Stimulated activated CD4-positive, alpha-beta T cell treated with anti-CD3 and anti-CD28 coated beads, Interleukin-4, amount 100 ng/mL, for 4 hours (primary cell): ENCODE results near the gene ZDHHC11B.

Experiments used
- DNase-seq, 2 experiments: peaks; one replicate each; pipeline ENCODE4 v3.0.0-alpha.2; 2020

ZDHHC11B gene

DNA sequence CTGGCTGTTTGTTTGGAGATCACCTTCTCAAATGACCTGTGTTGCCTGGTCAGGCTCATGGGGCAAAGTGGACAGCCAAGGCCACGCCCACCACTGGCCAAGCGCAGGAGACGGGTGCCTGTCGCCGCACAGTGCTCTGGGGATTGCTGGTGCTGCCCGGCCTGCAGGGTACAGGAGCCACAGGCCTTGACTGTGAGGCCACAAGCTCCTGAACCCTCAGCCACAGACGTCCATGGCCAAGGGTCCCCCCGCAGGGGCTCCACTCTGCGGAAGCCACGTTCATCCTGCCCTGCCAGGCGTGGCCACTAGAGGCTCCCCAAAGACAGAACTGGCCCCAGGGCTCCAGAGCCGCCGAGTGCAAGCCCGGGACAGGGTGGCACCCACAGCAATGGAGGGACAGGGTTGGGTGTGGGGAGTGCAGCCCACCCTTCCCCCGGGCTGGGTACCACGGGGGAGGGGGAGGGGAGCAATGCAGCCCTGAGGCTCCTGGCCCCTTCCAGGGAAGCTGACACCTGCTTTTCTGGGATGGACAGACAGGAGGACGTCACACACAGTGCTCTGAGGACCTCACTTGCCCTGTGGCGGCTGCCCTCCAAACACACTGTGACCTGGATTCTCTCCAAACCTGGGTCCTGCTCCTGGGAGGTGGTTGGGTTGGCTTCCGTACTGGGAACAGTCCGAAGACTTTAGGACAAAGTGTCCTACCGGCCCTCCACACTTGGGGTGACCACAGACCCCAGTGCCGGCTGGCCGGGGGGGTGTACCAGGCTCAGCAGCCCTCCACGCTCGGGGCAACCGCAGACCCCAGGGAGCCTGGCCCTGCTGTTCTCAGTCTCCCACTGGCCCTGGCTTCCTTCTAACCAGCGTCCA lies 112.8 kb downstream of the ZDHHC11B start:
- peak; percentile 52 to 62 for DNase-seq

DNA sequence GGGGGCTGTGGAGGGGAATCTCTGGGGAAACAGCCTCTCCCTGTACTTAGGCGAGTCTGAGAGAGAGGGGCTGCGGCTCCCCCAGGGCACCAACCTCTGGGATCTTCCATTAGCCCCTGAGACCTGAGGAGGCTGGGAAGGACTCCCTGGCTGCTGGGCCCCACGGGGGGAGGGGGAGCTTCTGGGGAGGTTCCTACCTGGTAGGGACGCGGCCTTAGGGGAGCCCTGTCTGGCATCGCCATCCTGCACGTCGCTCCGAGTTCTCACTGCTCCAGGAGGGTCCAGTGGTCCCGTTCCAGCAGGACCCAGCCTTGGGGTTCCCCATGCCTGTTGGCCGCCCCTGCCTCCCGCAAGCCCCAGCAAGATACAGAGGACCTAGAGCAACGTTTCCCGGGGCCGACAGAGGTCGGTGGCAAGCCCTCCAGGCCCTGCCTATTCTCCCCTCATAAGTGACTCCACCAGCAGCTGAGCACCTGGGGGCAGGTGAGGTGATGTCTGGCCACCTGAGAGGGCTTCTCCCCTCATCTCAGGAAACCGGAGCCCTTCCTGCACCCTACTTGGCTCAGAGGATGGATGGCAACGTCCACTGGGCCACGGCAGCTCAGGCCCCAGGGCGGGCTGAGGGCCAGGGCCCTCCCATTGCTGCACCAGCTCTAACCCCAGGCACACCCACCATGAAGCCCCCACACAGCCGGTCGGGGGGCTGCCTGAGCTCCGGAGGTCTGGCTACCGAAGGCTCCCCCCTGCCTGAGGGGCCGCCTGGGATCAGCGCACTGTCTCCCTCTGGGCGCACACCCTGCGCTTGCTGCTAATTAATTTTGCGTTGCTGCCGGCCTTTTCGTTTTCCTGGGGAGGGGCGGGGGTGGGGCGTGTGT lies 113.9 kb downstream of the ZDHHC11B start:
- DNase-seq: no peak

DNA sequence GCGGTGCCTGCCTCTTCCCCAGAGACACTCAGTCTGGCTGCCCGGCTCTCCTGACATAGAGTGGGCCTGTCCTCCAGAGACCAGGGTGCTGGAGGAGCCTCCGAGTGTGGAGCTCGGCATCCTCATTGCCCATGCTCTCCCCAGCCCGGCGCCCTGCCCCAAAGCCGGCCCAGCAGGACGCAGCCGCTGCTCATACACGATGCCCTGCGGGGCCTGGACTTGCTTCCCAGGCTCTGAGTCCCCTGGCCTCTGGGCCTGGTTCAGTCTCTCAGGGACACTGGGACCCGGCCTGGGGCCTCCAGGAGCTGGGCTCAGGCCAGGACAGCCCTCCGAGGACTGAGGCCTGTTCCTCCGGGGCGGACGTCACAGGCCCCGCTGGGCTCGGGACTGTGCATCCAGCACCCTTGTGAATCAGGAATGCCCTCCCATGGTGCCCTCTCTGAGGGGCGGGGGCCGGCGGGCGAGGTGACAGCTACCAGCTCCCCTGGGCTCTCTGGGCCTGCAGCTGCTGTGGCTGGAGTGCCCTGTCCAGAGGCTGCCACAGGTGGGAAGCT lies 114.6 kb downstream of the ZDHHC11B start:
- no peak for DNase-seq

DNA sequence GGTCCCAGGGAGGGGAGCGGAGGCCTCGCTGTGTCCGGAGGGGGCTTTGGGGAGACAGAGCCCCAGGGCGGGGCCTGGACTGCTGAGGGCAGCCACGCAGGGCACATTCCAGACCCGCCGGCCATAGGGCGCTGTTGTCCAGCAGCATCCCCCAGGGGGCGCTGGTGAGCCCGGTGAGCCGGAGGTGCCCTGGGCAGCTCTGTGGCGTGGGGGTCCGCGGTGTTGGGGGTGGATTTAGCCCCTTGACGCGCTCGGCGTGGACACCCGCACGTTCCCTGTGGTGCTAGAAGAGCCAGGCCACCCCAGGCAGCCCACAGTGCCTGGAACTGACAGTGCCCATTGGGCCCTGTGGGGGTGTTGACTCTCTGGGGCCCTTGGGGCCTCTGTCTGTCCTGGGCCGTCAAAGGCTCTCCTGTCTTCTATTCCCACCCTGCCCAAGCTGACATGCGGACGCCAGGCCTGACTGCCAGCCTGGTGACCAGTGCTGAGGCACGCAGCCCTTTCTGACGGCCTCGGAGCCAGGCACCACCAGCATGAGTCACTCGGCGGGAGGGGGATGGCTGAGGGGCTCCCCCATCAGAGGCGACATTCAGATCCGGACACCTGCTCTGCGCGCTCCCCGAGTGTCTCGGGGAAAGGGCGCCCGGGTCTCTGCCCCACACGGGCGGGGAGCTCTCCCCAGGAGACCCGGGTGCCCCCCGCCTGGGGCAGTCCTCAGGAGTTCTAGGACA lies 115.3 kb downstream of the ZDHHC11B start:
- peak in 1 of 2 experiments; percentile 45 for DNase-seq

DNA sequence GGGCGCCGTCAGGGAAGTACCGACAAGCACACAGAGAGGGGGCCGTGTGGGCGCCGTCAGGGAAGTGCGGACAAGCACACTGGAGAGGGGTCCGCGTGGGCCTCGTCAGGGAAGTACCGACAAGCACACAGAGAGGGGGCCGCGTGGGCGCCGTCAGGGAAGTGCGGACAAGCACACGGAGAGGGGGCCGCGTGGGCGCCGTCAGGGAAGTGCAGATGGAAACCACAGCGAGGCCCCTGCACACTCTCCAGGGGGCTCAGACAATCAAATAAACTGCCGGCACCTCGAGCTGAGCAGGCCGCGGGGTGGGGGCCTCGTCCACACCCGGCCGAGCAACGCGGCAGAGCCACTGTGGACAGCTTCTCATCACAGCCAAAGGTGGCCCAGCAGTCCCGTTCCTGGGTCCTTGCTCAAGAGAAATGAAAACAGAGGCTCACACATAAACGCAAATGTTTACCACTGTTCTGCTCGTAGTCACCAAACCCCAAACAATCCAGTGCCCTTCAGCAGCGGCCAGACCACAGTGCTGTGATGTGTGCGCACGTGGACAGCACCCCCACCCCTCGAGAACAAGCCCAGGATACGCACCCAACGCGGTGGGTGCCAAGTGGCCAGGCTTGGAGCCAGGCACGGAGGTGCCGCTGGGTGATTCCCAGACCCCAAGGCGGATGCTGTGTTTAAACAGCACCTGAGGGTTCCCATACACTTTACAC lies 116.1 kb downstream of the ZDHHC11B start:
- no peak for DNase-seq

DNA sequence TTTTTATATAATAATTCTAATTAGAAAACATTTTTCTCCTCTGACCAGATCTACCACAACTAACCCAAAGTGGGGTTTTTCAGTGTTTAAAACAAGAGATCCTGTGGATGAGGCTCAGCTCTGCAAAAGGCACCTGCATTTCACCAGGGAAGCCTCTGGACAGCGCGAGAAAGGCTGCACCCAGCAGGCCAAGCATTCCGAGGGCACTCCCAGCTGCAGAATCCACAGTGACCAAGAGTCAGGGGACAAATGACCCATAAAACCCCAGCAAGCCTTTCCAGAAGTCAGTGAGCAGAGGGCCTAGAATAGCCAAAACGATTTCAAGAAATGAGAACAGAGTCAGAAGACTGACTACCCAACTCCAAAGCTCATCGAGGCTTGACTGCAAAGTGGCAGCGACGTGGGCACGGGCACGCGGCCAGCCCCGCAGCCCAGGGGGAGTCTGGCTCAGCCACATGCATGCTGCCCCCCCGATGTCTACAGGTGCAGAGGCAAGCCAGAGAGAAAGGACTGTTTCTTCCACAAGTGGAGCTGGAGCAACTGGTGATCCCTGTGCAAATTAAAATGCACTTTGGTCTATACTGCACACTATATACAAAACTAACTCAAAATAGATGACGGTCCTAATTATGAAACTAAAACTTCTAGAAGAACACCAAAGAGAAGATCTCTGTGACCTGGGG lies 117.6 kb downstream of the ZDHHC11B start:
- no peak for DNase-seq

DNA sequence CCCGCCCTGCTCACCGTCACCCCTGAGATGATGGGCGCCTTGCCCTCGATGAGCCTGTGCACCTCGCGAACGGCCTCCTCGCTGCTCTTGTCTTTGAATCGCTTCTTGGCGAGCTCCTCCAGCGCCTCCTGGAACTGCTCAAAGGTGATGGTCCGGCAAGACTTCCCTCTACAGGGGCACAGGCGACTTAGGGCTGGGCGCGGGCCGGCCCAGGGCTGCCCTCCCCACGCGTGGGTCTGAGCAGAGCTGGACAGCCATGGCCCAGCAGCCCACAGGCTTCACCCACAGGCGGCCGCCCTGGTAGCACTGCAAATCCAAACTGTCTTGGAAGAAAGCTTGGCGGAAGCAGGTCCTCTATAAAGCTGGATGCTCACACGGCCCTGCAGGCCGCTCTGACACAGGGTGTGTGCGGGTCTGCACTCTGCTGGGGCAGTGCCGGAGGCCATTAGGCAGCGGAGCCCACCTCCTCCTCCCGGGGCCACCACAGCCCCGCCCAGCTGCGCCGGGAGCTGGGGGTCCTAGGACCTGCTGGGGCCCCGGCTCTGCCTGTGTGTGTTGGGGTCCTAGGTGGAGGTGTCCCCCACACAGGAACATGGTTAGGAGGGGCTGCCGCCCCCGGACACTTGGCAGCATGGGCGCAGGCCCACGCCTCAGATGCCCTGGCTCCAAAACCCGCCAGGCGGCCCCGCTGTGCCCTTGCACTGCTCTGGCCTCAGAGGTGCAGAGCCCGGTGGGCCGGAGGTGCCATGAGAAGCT lies 118.4 kb downstream of the ZDHHC11B start:
- no peak for DNase-seq

DNA sequence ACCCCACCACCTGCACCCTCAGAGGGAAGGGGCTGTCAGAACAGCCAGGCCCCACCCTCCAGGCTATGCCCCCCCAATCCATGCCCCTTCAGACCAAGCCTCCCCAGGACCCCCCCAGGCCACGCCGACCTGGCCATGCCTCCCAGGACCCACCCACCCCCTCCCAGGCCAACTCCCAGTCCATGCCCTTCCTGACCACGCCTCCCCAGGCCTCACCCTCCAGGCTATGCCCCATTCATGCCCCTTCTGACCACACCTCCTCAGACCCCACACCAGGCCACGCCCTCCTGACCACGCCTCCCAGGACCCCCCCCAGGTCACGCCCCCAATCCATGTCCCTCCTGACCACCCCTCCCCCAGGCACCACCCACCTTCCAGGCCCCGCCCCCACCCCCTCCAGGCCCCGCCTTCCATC lies 119.0 kb downstream of the ZDHHC11B start:
- no peak for DNase-seq

DNA sequence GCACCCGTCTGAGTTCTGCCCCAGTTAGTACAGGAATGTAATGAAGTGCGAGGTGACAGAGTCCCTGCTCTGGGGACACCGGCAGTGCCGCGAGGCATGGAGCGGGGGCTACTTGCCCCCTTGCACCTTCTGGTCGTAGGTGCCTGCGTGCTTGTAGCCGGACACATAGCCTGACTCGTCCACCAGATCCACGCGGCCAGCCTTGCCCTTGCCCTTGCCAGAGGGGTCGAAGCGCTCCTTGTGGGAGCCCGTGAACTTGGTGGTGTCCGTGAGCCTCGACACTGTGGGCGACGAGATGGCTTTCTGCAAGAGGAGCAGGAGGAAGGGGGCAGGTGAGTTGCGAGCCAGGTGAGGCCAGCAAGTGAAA lies 119.6 kb downstream of the ZDHHC11B start:
- DNase-seq: no peak

DNA sequence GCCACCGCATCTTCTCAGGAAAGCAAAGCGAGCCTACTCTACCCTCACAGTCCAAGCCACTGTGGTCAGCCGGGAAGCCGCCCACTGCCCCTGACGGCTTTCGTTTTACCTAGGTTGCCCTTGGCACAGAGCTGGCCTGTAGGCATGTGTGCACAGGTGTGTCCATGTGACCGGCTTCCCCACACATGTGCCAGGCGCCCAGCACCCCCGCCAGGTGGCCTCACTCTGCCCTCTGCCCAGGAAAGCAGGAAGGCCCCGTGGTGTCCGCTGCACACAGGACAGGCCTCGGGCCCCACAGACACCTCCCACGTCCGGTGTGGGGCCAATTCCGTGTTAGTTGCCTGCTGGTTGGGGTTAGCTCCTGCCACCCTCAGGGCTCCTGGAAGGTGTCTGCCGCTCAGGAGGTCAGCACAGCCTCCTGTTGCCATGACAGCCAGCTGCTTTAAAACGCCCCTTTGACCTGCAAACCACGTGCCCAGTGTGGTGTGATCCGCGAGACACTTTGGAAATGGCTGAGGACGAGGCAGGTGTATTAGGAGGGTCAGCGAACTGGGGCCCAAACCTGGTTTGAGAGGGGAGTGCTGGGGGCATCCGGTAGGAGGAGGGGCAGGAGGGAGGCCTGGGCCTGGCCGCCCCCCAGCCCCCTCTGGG lies 120.1 kb downstream of the ZDHHC11B start:
- no peak for DNase-seq

DNA sequence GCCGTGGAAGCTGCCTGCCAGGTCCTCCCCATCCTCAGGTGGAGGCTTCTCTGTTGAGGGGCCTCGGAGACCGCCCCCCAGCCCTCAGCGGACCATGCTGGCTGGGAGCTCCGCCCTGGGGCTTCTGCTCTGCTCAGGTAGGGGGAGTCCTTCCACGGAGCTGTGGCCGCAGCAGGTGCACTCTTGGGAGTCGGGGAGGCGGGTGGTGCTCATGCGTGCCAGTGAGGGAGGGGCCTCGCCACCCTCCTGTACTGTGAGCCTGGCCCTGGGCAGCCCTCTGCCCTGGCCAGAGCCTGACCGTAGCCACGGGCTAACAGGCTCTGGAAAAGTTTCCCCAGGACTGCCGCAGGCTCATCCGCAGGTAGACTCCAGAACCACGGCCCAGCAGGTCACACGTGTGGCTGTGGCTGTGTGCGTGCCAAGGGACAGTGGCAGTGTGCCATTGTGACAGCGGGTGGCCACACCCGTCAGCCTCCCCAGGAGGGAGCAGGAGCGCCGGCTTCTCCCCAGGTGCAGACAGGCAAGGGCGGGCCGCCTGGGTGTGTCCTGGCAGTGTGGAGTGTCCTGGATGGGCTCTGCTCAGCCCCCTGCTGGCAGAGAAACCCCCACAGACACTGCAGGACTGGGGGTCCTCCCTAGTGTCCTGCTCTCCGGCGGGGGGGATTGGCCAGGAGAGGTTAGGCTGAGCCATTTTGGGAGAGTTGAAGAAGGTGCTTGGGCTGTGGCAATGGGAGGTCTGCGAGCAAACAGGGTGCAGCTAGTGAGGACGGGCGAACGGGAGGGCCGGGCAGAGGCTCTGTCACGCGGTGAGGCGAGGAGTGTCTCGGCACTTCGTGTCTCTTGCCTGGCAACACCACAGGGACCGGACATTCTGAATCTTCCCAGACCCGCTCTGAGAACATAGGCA lies 120.8 kb downstream of the ZDHHC11B start:
- DNase-seq: no peak

DNA sequence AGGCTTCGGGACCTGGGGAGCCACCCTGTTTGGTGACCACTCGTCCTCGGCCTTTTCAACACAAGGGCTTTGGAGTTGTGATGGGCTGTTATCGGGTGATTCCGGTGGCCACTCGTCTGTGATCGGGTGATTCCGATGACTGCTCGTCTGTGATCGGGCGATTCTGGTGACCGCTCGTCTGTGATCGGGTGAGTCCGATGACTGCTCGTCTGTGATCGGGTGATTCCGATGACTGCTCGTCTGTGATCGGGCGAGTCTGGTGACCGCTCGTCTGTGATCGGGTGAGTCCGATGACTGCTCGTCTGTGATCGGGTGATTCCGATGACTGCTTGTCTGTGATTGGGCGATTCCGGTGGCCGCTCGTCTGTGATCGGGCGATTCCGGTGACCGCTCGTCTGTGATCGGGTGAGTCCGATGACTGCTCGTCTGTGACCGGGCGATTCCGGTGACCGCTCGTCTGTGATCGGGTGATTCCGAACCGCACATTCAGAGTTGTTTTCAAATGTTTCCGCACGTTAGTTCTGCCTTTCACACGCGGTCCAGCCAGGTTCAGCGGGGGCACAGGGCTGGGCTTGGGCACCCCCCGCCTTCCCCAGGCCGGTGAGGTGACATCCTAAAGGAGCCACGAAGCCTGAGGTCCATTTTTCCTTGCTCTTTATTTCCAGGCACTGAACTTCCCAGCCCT lies 121.6 kb downstream of the ZDHHC11B start:
- no peak for DNase-seq

DNA sequence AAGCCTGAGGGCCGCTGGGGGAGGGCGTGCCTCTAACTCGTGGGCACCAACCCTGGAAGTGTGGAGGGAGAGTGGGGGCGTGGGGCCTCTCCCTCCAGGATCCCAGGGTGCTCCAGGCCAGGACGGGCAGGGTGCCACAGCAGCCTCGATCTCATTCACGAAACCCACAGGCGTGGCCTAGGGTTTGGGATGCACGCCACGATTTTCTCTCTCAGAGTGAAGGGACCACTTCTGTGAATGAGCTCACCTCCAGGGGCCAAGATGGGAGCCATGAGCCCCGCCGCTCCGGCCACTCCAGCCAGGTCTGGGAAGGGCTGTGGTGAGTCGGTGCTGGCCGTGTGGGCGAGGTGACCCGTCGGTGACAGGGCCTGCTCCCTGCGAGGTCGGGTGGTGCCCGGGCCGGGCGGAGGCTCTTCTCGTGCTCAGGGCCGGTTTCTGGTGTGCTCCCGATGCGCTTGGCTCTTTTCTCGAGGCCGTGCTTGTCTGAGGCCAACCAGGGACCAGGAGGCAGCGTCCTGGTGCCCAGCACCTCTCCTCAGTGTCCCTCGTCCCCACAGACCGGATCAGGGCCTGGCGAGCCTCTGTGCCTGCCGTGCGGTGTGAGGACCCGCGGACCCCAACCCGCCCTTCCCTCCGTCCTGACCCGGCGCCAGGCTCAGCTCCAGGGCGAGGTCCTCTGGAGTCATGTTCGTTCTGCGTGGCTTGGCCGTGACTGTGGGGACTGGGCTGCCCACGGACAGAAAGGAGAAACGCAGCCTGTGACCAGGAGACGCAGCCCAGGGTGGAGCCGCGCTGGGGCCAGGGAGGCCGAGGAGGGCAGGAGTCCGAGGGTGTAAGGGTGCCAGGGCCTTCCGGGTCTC lies 122.4 kb downstream of the ZDHHC11B start:
- no peak for DNase-seq

DNA sequence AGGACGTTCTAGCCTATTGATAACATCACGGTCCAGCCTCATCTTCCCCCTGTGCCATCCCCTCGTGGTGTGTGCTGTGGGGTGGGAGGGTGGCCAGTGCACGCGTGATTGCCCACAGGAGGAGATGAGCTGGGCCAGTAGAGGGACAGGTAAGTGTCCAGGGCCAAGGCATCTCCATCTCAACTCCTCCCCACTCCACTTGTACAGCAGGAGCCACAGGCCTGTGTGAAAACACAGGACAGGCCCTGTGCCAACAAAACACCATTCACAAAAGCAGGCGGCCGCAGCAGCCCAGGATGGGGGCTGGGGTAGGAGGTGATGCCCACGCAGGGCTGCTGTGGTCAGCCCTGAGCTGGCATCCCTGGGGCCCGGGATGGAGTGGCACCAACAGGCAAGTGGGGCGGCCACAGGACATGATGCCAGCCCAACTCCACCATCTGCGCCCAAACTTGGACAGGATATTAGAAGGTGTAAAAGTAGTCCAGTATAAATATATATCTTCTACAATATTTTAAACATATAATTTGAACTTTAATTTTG lies 124.0 kb downstream of the ZDHHC11B start:
- DNase-seq: no peak
